Stimulated activated CD8-positive, alpha-beta memory T cell treated with anti-CD3 and anti-CD28 coated beads, Interleukin-4, amount 100 ng/mL, for 4 hours (primary cell): ENCODE results near the gene BNIP3.
"Not testable (repeated sequence)": the region's sequence is repeated elsewhere in the genome, so short reads cannot be mapped to it uniquely, and the experiment has no call there.

Source experiments
- DNase-seq, 2 donors: peaks; one replicate each; pipeline ENCODE4 v3.0.0-alpha.2; 2020; ENCODE audit warnings: low read depth in 2 of 2, low spot score in 1 of 2

BNIP3 gene

DNA sequence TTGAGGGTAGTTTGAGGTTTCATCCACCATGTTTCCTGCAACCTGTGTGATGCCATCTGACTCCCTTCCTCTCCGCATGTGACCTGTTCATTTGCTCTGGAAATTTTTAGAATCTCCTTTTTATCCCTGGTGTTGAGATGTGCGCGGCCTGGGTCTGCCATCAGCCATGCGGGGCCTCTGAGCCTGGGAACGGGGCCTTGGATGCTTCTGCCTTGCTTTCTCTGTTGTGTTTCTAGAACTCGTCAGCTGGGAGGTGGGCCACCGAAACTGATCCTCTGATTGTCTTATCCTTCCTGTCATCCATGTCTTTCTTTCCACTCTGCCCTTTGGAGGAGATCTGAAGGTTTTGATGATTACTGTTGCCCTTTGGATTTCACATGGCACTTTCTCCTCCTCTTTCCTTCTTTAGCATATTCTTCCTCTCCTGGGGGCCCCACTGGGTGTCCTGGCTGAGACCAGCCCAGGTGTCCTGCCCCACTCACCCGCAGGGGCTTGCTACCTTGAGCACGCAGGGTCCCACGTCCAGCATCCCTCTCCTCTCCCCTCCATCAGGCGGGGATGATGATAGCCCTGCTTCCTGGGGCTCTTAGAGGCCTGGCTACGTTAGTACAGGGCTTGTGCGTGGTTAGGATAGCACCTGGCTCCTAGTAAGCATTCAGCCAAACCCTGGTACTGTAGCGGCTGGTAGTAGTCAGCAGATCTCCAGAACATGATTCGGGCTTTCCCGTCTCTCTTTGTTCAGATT, 51.0 kb downstream of the BNIP3 start:
- no peak for DNase-seq

DNA sequence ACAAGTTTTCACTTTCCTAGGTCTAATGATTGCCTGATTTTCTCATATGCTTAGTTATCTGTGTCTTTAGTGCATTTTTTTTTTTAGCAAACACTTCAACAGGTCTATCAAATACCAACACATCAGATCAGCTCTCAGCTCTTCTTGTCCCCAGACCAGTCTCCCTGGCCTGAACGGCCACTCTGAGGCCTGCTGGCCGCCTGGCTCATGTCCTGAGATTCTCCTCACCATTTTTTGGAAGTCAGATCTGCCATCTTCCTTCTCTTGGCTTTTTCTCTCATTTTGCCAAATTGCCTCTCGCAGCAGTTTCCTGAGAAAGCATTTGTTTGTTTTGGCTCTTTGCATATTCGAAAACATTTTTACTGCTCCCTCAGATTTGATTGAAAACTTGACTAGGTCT, 51.6 kb downstream of the BNIP3 start:
- no peak for DNase-seq

DNA sequence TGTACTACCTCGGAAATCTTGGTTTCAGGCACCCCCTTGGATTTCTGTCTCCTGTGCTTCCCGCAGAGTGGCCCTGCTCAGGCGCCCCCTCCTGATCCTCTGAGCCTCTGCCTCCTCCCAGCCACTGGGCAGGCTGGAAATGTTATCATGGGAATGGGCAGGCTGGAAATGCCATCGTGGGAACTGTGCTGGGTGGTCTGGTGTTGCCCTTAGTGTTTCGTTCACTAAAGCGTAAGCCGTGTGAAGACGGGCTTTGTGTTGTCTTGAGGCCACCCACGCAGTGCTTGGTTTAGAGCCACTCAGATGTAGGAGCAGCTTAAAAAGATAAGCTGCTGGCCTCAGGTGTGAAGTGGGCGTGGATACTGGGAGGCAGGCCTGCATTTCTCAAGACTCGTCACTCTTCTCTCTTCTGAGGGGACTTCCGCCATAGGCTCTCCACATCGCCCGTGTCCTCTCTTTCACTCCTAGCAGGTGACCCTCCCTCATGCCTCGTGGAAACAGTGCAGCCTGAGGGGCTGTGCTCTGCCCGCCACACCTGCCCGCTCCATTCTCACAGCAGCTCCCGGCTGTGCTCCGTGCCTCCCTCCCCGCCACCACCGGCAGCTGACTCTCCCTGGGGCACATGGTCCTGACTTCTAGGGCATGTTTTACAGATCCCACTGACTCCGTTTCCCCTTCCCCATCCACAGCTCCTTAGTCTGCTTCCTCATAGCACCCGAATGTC, 52.4 kb downstream of the BNIP3 start:
- DNase-seq, result no peak

DNA sequence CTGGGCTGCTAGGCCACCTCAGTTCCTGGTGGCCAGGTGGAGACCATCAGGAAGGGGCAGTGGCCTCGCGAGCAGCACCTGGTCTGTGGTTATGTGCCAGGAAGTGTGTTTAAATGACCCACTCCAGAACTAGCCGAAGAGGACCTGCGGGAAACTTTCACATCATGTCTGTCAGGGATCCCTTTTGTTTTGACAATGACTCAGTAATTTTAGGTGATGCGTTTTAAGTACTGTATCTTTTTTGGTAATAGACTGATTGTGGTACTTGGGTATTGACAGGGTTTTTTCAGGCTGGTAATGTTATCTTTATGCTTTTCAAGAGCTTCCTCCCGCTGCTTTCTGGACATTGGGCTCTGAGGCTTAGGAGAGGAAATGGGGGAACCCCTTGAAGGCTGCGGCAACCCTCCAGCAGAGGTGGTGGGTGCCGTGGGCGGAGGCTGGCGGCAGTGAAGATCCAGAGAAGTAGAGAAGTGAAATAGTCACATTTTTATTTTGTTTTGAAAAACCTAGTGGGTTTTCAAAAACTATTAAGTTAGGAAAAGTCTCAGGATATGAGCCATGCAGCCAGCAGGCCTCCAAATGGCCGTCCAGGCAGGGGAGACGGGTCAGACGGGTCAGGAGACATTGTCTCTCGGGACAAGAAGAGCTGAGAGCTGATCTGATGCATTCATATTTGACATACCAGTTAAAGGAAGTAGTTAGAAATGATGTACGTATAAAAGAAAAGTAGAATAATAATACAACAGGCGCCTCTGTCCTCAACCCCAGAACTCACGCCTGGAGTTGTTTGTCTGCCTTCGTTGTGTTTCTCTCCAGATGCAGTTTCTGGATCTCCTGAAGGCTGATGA, 53.3 kb downstream of the BNIP3 start:
- DNase-seq, result peak in 1 of 2 donors; percentile 28

DNA sequence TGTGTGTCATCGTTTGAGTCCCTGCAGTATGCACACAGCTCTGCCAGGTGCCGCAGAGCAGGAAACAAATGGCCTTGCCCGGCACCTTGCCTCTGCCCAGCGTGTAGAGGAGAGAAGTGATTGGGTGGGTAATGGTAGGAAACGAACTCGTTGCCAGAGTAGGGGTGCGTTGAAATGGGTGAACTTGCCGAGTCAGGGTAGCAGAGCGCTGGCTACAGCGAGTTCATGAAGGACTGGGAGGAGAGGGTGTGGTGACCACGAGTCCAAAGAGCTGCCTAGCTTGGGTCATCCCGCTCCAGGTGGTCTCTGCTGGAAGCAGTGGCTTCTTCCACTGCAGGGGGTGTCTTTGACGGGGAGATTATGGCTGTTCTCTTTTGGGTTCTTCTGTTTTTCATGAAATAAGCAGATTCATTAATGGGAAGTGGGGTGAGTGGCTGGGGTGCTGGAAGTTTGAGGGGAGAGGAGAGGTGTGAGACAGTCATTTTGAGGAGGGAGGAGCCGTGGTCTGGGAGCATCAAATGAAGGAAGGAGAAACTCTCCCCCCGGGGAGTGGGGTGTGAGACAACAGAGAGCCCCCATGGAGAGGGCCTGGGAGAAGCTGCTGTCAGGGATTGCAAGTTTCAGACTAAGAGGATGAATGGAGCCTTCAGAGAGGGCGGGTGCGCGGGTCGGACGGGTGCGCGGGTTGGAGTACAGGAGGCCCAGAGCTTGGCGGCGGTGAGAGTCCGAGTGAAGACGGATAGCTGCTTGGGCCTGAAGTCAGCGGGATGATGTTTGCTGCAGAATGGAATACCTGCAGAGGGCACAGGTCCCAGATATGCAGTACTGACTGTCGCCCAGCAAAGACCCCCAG, 54.8 kb downstream of the BNIP3 start:
- DNase-seq, result no peak

DNA sequence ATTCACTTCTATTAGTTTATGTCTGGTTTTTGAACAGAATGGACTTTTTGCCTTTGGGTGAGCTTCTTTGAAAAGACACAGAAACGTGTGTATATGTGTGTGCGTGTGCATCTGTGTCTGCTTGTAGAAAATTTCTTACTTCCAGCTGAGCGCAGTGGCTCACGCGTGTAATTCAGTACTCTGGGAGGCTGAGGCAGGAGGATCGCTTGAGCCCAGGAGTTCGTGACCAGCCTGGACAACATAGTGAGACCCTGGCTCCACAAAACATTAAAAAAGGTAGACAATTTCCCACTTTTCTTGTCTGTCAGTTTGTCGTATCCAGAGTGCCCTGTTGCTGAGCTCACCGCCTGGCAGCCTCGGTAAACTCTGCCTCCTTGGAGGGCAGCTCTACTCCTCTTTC, 55.5 kb downstream of the BNIP3 start:
- no peak for DNase-seq

DNA sequence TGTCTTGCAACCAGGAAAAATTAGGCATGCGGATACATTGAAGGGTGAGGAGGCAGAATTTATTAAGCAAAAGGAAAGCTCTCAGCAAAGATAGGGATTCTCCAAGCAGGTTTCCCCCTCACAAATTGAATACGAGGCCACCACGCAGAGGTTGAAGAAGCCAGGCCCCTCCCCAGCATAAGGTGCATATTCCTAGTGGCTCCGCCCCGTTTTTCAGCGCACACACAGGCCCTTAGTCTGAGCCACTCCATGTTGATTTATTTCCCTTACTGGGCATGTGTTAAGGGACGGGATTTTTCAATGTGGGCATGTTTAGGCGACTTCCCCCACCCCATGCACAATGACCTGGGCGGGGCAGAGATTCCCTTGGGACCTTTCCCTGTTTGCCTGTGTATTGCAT, 56.0 kb downstream of the BNIP3 start:
- DNase-seq, result no peak

DNA sequence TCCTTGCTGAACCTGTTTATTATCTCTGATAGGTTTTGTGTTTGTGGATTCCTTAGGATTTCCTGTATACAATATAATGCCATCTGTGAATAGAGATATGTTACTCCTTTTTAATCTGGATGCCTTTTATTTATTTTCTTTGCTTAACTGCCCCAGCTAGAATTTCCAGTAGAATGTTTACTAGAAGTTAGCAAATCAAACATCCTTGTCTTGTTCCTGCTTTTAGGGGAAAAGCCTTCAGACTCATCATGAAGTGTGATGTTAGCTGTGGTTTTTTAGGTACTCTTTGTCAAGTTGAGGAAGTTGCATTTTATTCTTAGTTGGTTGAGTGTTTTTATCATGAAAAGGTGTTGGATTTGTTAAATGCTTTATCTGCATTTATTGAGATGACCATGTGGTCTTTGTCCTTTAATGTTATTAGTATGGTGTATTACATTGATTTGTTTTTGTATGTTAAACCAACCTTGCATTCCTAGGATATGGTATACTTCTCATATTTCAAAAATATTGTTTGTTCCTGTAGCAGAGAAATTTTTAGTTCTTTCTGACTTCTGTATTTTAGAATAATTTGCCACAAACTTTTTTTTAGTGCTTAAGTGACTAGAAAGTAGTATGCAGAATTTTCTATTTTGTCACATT, 56.6 kb downstream of the BNIP3 start:
- DNase-seq, result no peak

DNA sequence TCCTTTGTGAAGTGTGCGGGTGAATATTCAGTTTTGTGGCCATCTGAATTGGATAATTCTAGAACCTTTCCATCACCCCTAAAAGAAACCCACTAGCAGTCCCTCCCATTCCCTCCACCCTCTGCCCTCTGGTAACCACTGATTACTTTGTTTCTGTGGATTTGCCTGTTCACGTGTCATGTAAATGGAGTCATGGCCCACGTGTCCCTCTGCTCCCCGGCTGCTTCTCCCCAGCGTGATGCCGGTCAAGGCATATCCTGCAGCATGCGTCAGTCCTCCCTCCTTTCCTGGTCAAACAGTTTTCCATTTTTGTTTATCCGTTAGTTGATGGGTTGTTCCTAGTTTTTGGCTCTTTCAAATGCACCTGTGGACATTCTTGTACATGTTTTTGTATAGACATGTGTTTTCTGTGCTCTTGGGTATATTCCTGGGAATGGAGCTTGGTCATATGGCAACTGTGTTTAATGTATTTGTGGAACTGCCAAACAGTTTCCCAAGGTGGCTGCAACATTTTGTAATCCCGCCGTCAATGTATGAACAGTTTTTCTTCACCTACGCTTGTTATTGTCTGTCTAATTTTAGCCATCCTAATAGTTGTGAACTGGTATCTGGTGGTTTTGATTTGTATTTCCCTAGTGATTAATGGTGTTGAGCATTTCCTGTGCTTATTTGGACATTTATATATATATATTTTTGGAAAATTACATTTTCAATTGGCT, 58.5 kb downstream of the BNIP3 start:
- DNase-seq, result no peak

DNA sequence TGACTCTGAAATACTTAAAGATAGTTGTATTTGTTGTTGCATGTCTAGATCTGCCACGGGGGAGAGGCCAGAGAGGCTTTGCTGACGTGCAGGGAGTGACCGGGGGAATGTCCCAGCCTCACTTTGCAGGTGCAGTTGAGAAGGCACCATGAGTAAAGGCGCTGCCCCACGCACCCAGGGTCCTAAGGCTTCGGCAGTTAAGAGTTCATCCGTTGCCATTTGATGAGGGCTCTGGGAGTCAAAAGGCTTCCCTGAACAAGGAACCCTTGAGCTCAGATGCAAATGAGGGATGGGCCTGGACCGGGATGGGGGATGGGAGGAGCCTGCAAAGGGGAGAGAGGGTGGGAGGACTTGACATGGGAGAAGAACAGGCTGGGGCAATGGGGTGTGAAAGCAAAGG, 60.5 kb downstream of the BNIP3 start:
- DNase-seq, result no peak

DNA sequence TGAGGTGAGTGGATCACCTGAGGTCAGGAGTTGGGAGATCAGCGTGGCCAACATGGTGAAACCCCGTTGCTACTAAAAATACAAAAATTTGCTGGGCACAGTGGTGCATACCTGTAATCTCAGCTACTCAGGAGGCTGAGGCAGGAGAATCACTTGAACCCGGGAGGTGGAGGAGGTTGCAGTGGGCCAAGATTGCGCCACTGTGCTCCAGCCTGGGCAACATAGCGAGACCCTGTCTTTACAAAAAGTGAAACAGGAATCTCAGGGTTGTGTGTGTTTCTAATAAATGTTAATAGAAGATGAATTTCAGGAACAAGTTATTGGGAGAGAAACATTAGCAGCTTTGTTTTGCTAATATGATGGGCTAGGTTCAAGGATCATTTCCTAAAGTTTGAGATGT, 61.0 kb downstream of the BNIP3 start:
- DNase-seq, result no peak

DNA sequence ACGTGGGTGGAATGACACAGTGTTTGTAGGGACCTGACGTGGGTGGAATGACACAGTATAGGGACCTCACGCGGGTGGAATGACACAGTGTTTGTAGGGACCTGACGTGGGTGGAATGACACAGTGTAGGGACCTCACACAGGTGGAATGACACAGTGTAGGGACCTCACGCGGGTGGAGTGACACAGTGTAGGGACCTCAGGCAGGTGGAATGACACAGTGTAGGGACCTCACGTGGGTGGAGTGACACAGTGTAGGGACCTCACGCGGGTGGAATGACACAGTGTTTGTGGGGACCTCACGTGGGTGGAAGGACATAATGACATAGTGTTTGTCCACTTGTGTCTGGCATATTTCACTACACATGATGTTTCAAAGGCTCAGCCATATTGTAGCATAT, 61.6 kb downstream of the BNIP3 start:
- DNase-seq, result no peak

DNA sequence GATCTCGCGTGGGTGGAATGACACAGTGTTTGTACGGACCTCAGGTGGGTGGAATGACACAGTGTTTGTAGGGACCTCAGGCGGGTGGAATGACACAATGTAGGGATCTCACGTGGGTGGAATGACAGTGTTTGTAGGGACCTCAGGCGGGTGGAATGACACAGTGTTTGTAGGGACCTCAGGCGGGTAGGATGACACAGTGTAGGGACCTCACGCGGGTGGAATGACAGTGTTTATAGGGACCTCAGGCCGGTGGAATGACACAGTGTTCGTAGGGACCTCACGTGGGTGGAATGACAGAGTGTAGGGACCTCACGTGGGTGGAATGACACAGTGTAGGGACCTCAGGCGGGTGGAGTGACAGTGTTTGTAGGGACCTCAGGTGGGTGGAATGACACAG, 62.3 kb downstream of the BNIP3 start:
- DNase-seq, result not testable (repeated sequence)
